Stomach (tissue), 9 donors: ENCODE results near the gene HIBCH. TPM values are rescaled to one million over a fixed set of nuclear protein-coding genes. Genes with fewer than 3 reads are reported as not detected.
A peak's percentile ranks its signal among the peaks of the same experiment; 100 is the strongest.
"Not testable (repeated sequence)": the region's sequence is repeated elsewhere in the genome, so short reads cannot be mapped to it uniquely, and the experiment has no call there.

ENCODE experiments used
- DNase-seq, 2 donors: peaks; one replicate each; pipeline versions ENCODE4 v3.0.0 to v3.0.0-alpha.2; 2013 to 2019
- H3K27ac ChIP-seq, 5 donors: fragments of 200-600 bp in 4 of 5; sonication (generic) in 4 of 5; one replicate each; pipeline ENCODE4 v1.5.1; 2013 to 2019; ENCODE audit warnings: mild to moderate bottlenecking in 1 of 5, moderate library complexity in 1 of 5
- H3K27me3 ChIP-seq, 3 donors: fragments of 200-600 bp; sonication (generic); one replicate each; pipeline ENCODE4 v1.5.1; 2017 to 2019; ENCODE audit warnings: mixed run types in 1 of 3
- H3K36me3 ChIP-seq, 4 donors: fragments of 200-600 bp; sonication (generic); 1 replicate in 3 of 4; 2 replicates in 1 of 4; pipeline ENCODE4 v1.5.1; 2016 to 2019
- H3K4me1 ChIP-seq, 4 donors: fragments of 200-600 bp; sonication (generic); one replicate each; pipeline ENCODE4 v1.5.1; 2016 to 2019
- H3K4me3 ChIP-seq, 4 donors: fragments of 200-600 bp; sonication (generic) in 3 of 4; one replicate each; pipeline ENCODE4 v1.5.1; 2016 to 2019; ENCODE audit warnings: mild to moderate bottlenecking in 1 of 4
- H3K9me3 ChIP-seq, 4 donors: fragments of 200-600 bp; sonication (generic); one replicate each; pipeline ENCODE4 v1.5.1; 2016 to 2019
- CTCF ChIP-seq, 7 experiments: fragments of 450-650 bp in 4 of 7; fragments of 200-600 bp in 3 of 7; sonication (generic) in 3 of 7; IDR thresholded peaks; one replicate each; pipeline ENCODE4 v1.5.1; 2016 to 2019; ENCODE audit warnings: antibody characterized with exemption in 7 of 7, control low read depth in 2 of 7, mild to moderate bottlenecking in 1 of 7
- EP300 ChIP-seq: sonication (generic); formaldehyde crosslinking; IDR thresholded peaks from one replicate; pipeline ENCODE4 v1.6.1; 2017; ENCODE audit warnings: antibody characterized with exemption
- POLR2A ChIP-seq, 4 donors: fragments of 450-650 bp; IDR thresholded peaks; one replicate each; pipeline ENCODE4 v1.6.1; 2016; ENCODE audit warnings: antibody characterized with exemption in 4 of 4, control low read depth in 2 of 4, mild to moderate bottlenecking in 1 of 4, moderate library complexity in 1 of 4
- POLR2AphosphoS5 ChIP-seq, 3 donors: sonication (generic); formaldehyde crosslinking; IDR thresholded peaks; one replicate each; pipeline ENCODE4 v1.6.1; 2016; ENCODE audit warnings: antibody characterized with exemption in 3 of 3
- WGBS, 5 donors: extraction: QIAGEN DNeasy Blood & Tissue Kit in 3 of 5; methylation state at CpG; one replicate each; pipeline versions ENCODE4 v1.1.5 to v1.1.7; 2013 to 2018; 5-methylcytosine and 5-hydroxymethylcytosine counted together
- intact Hi-C: fragments of 100-400 bp; cut with DNase I; formaldehyde crosslinking; loops from one replicate; pipeline ENCODE4 v1.15.1; 2023; ENCODE audit warnings: low total_unique reads
- polyA plus RNA-seq, 3 donors: library from polyadenylated mRNA; stranded (reverse); fragments of 200-250 nt; gene quantifications; one replicate each; pipeline ENCODE4 v1.2.3, GENCODE V29; 2013
- total RNA-seq, 5 donors: library from RNA; depleted of rRNA; stranded (reverse); fragments of >200 nt; gene quantifications; one replicate each; pipeline versions ENCODE4 v1.1.0 to v1.2.3, GENCODE V29; 2014 to 2016
- donor health status: healthy with polysubstance abuse.
- donor health status: Bipolar disorder and iron deficiency.
- donor health status: healthy.

HIBCH gene
- total and polyA plus RNA-seq, 8 donors, result 10.3 to 93.3 (median 23.1) TPM

- no peaks in the 10 kb centered on the region for H3K36me3 ChIP-seq
- H3K27me3 ChIP-seq, result no peaks in the 10 kb centered on the region
- intact Hi-C loops, result no loop called here
- no peak overlapping the region for H3K4me3 ChIP-seq
- no peak for TF ChIP-seq CTCF (IDR thresholded peaks at IDR 0.05)
- no peak for TF ChIP-seq POLR2AphosphoS5 (IDR thresholded peaks at IDR 0.05)
- no peak for TF ChIP-seq POLR2A (IDR thresholded peaks at IDR 0.05)
- TF ChIP-seq EP300, result no peak
- peak overlapping the region in 1 of 5 donors; percentile 15 for H3K27ac ChIP-seq
- H3K4me1 ChIP-seq, result no peaks in the 10 kb centered on the region
- no peak for DNase-seq
- WGBS, 5 donors, result 86 to 92% (median 91%) methylated on average over 3 of the region's 3 CpGs
- no peaks in the 10 kb centered on the region for H3K9me3 ChIP-seq
Measured at GRCh38 chr2:190158798-190159434, 160.7 kb downstream of the HIBCH start.

GRCh38 chr2:190157613-190158528 lies 161.8 kb downstream of the HIBCH start:
- H3K27ac ChIP-seq, DNase-seq, H3K4me1 ChIP-seq, H3K27me3 ChIP-seq, intact Hi-C loops, H3K9me3 ChIP-seq, H3K36me3 ChIP-seq, H3K4me3 ChIP-seq: not testable (repeated sequence)
- 74 to 86% (median 81%) methylated on average over 10 of the region's 10 CpGs for WGBS, 5 donors

- H3K9me3 ChIP-seq, result no peaks in the 10 kb centered on the region
- no peaks in the 10 kb centered on the region for H3K27me3 ChIP-seq
- no peak for TF ChIP-seq POLR2AphosphoS5 (IDR thresholded peaks at IDR 0.05)
- TF ChIP-seq POLR2A (IDR thresholded peaks at IDR 0.05), result no peak
- no peak for TF ChIP-seq CTCF (IDR thresholded peaks at IDR 0.05)
- TF ChIP-seq EP300, result no peak
- H3K27ac ChIP-seq, result no peak overlapping the region
- no peaks in the 10 kb centered on the region for H3K36me3 ChIP-seq
- no peak for DNase-seq
- WGBS, 5 donors, result 90 to 96% (median 93%) methylated on average over 4 of the region's 4 CpGs
- intact Hi-C loops, result no loop called here
- no peaks in the 10 kb centered on the region for H3K4me1 ChIP-seq
- no peak overlapping the region for H3K4me3 ChIP-seq
Measured at GRCh38 chr2:190156530-190157212, 163.0 kb downstream of the HIBCH start.

Other genes with a start within 250 kb of the HIBCH start
- 10 to 100 TPM in 3 of 5 donors, 1 to 10 TPM in 1, not detected in 1; 4.2 to 51.0 (median 26.4) TPM for gene INPP1, start 23.8 kb upstream of the HIBCH start, total RNA-seq
- gene INPP1, start 23.8 kb upstream of the HIBCH start, polyA plus RNA-seq, result 10 to 100 TPM in 2 of 3 donors, 1 to 10 TPM in 1; 8.3 to 32.3 (median 25.5) TPM
- gene MFSD6, start 88.5 kb upstream of the HIBCH start, total RNA-seq, result 100 to 1,000 TPM in 2 of 5 donors, 10 to 100 TPM in 3; 18.7 to 134 (median 63.5) TPM
- 10 to 100 TPM in 2 of 3 donors, 1 to 10 TPM in 1; 9.2 to 12.8 (median 12.4) TPM for gene MFSD6, start 88.5 kb upstream of the HIBCH start, polyA plus RNA-seq
- 10 to 100 TPM in 2 of 5 donors, under 1 TPM in 1, not detected in 2; 0.89 to 18.7 (median 14.6) TPM for gene NEMP2, start 214.9 kb upstream of the HIBCH start, total RNA-seq
- gene NEMP2, start 214.9 kb upstream of the HIBCH start, polyA plus RNA-seq, result 1 to 10 TPM in 2 of 3 donors, under 1 TPM in 1; 0.60 to 2.0 (median 1.1) TPM